CD14-positive monocyte (primary cell): ENCODE data around the gene SLIT1. TPM values are rescaled to one million over a fixed set of nuclear protein-coding genes. Genes with fewer than 3 reads are reported as not detected.

ENCODE experiments used
- DNase-seq, 3 donors: peaks; one replicate each; pipeline ENCODE4 v3.0.0-alpha.2; 2011 to 2022
- H2AFZ ChIP-seq: 2 replicates; pipeline ENCODE4 v1.6.0; 2012; ENCODE audit warnings: mild to moderate bottlenecking, low read depth, low read length, inconsistent platforms; ENCODE audit not compliant: insufficient read depth, poor library complexity, severe bottlenecking
- H3K27ac ChIP-seq, 2 donors: 1 replicate in 1 of 2; 2 replicates in 1 of 2; pipeline ENCODE4 v1.5.1; 2012 to 2013; ENCODE audit warnings: low read length in 2 of 2, control low read depth in 1 of 2, inconsistent platforms in 1 of 2, low read depth in 1 of 2, mild to moderate bottlenecking in 1 of 2
- H3K27me3 ChIP-seq, 2 donors: one replicate each; pipeline versions ENCODE4 v1.6.0 to v1.6.1; 2011 to 2013; ENCODE audit warnings: low read length in 2 of 2; ENCODE audit not compliant: control insufficient read depth in 2 of 2, insufficient read depth in 2 of 2
- H3K36me3 ChIP-seq, 2 donors: replicated peaks in 1 of 2; 1 replicate in 1 of 2; 2 replicates in 1 of 2; pipeline versions ENCODE4 v1.5.1 to v1.6.1; 2012 to 2013; ENCODE audit warnings: low read length in 2 of 2, control low read depth in 1 of 2, inconsistent platforms in 1 of 2, mild to moderate bottlenecking in 1 of 2; ENCODE audit not compliant: insufficient read depth in 2 of 2, control insufficient read depth in 1 of 2
- H3K4me1 ChIP-seq, 2 donors: 1 replicate in 1 of 2; 2 replicates in 1 of 2; pipeline versions ENCODE4 v1.5.1 to v1.6.1; 2012 to 2013; ENCODE audit warnings: low read length in 2 of 2, control low read depth in 1 of 2, inconsistent platforms in 1 of 2, mild to moderate bottlenecking in 1 of 2, moderate library complexity in 1 of 2; ENCODE audit not compliant: insufficient read depth in 2 of 2, control insufficient read depth in 1 of 2
- H3K4me2 ChIP-seq: replicated peaks from 2 replicates; pipeline ENCODE3; 2012; ENCODE audit warnings: low read length, moderate library complexity, mild to moderate bottlenecking; ENCODE audit not compliant: poor library complexity, severe bottlenecking; ENCODE audit errors: extremely low read depth
- H3K4me3 ChIP-seq, 3 experiments: fragments of 200-600 bp in 1 of 3; sonication (generic) in 1 of 3; replicated peaks in 1 of 3; 1 replicate in 2 of 3; 2 replicates in 1 of 3; pipeline ENCODE4 v1.5.1; 2011 to 2013; ENCODE audit warnings: low read length in 3 of 3, mild to moderate bottlenecking in 3 of 3, control low read depth in 2 of 3, low read depth in 2 of 3, inconsistent platforms in 1 of 3, moderate library complexity in 1 of 3
- H3K79me2 ChIP-seq: 2 replicates; pipeline ENCODE4 v1.6.0; 2012; ENCODE audit warnings: mild to moderate bottlenecking, control low read depth, inconsistent platforms, low read length, moderate library complexity; ENCODE audit not compliant: insufficient read depth
- H3K9ac ChIP-seq: 2 replicates; pipeline ENCODE4 v1.6.0; 2017; ENCODE audit warnings: low read length, mild to moderate bottlenecking; ENCODE audit not compliant: insufficient read depth, poor library complexity, severe bottlenecking
- H3K9me3 ChIP-seq, 2 donors: replicated peaks in 1 of 2; 1 replicate in 1 of 2; 2 replicates in 1 of 2; pipeline versions ENCODE4 v1.5.1 to v1.6.1; 2012 to 2013; ENCODE audit warnings: low read length in 2 of 2, control low read depth in 1 of 2; ENCODE audit not compliant: control insufficient read depth in 1 of 2, insufficient read depth in 1 of 2
- H4K20me1 ChIP-seq: 2 replicates; pipeline ENCODE4 v1.6.0; 2012; ENCODE audit warnings: mild to moderate bottlenecking, low read length, control low read depth, moderate library complexity; ENCODE audit not compliant: insufficient read depth
- H3K27ac Mint-ChIP-seq, 7 donors: one replicate each; pipeline ENCODE4 v1.8.0; 2020; ENCODE audit warnings: mild to moderate bottlenecking in 7 of 7, mixed read lengths in 7 of 7, moderate library complexity in 6 of 7, inconsistent platforms in 2 of 7
- H3K27me3 Mint-ChIP-seq, 3 donors: one replicate each; pipeline ENCODE4 v1.8.0; 2021 to 2022; ENCODE audit warnings: low read depth in 3 of 3, mild to moderate bottlenecking in 3 of 3, mixed read lengths in 3 of 3, moderate library complexity in 3 of 3, inconsistent platforms in 1 of 3
- H3K36me3 Mint-ChIP-seq, 2 donors: one replicate each; pipeline ENCODE4 v1.8.0; 2020; ENCODE audit warnings: mixed read lengths in 2 of 2, inconsistent platforms in 1 of 2, mild to moderate bottlenecking in 1 of 2
- H3K4me1 Mint-ChIP-seq: one replicate; pipeline ENCODE4 v1.8.0; 2020; ENCODE audit warnings: mild to moderate bottlenecking, mixed read lengths
- H3K4me3 Mint-ChIP-seq, 2 donors: one replicate each; pipeline ENCODE4 v1.8.0; 2020; ENCODE audit warnings: mild to moderate bottlenecking in 2 of 2, mixed read lengths in 2 of 2, moderate library complexity in 1 of 2
- H3K9me3 Mint-ChIP-seq, 7 donors: one replicate each; pipeline ENCODE4 v1.8.0; 2020 to 2022; ENCODE audit warnings: mixed read lengths in 7 of 7, mild to moderate bottlenecking in 6 of 7, moderate library complexity in 6 of 7, inconsistent platforms in 2 of 7
- CTCF ChIP-seq: fragments of 200-600 bp; IDR thresholded peaks from one replicate; pipeline ENCODE4 v1.8.0; 2022; ENCODE audit warnings: antibody characterized with exemption, mild to moderate bottlenecking
- WGBS: methylation state at CpG from one replicate; pipeline ENCODE4 v1.1.5; 2013; ENCODE audit warnings: missing lambda C conversion rate; ENCODE audit not compliant: insufficient coverage; 5-methylcytosine and 5-hydroxymethylcytosine counted together
- intact Hi-C, 2 donors: fragments of 100-400 bp; cut with micrococcal nuclease; formaldehyde crosslinking; loops; one replicate each; pipeline versions ENCODE4 v1.15.0 to v1.15.1; 2023
- polyA plus RNA-seq, 3 donors: library from polyadenylated mRNA; depleted of rRNA in 1 of 3; unstranded in 2 of 3; stranded (reverse) in 1 of 3; fragments of 300-500 nt in 2 of 3; fragments of >200 nt in 1 of 3; fragmentation: Illumina TruSeq in 2 of 3; gene quantifications; 1 replicate in 2 of 3; 2 replicates in 1 of 3; pipeline ENCODE4 v1.2.3, GENCODE V29; 2012 to 2021

SLIT1 gene
- polyA plus RNA-seq, 3 donors, result 0.05 to 0.81 (median 0.16) TPM

- no peak for DNase-seq
- Histone ChIP-seq H3K79me2 (no peaks in the 10 kb centered on the region), H3K4me2 (no peak overlapping the region), H3K27me3 (no peaks in the 10 kb centered on the region), H3K9me3 (peaks cover 13 to 20% of the 10 kb centered on the region in 2 donors), H2AFZ (no peak overlapping the region), H4K20me1 (no peaks in the 10 kb centered on the region), H3K4me3 (no peak overlapping the region), H3K27ac (no peak overlapping the region), H3K9ac (no peak overlapping the region), H3K36me3 (no peaks in the 10 kb centered on the region), H3K4me1 (no peaks in the 10 kb centered on the region)
- 98% methylated on average over 6 of the region's 6 CpGs for WGBS
- H3K9me3 Mint-ChIP-seq, result peaks cover 13 to 25% (median 22%) of the 10 kb centered on the region in 7 donors
- no peaks in the 10 kb centered on the region for H3K4me1 Mint-ChIP-seq
- intact Hi-C loops, result no loop called here
- H3K4me3 Mint-ChIP-seq, result no peak overlapping the region
- no peaks in the 10 kb centered on the region for H3K36me3 Mint-ChIP-seq
- TF ChIP-seq CTCF, result no peak
- peaks cover 2 to 6% (median 4%) of the 10 kb centered on the region in 3 donors for H3K27me3 Mint-ChIP-seq
- no peak overlapping the region for H3K27ac Mint-ChIP-seq
Measured at GRCh38 chr10:97006364-97006763, 179.4 kb downstream of the SLIT1 start.

- H3K27ac ChIP-seq, result no peak overlapping the region
- H2AFZ ChIP-seq, result no peak overlapping the region
- Mint-ChIP-seq H3K4me3 (no peak overlapping the region), H3K27me3 (peaks cover under 1 to 10% (median 4%) of the 10 kb centered on the region in 3 donors), H3K36me3 (no peaks in the 10 kb centered on the region), H3K4me1 (no peaks in the 10 kb centered on the region), H3K27ac (no peak overlapping the region), H3K9me3 (peaks cover 13 to 25% (median 22%) of the 10 kb centered on the region in 7 donors)
- H4K20me1 ChIP-seq, result no peaks in the 10 kb centered on the region
- no peaks in the 10 kb centered on the region for H3K4me1 ChIP-seq
- H3K4me3 ChIP-seq, result no peak overlapping the region
- H3K4me2 ChIP-seq, result no peak overlapping the region
- peaks cover 13 to 20% of the 10 kb centered on the region in 2 donors for H3K9me3 ChIP-seq
- H3K79me2 ChIP-seq, result no peaks in the 10 kb centered on the region
- no peak for DNase-seq
- 98% methylated on average over 5 of the region's 5 CpGs for WGBS
- H3K27me3 ChIP-seq, result no peaks in the 10 kb centered on the region
- no peak for TF ChIP-seq CTCF
- H3K9ac ChIP-seq, result no peak overlapping the region
- no peaks in the 10 kb centered on the region for H3K36me3 ChIP-seq
- intact Hi-C loops, result no loop called here
Measured at GRCh38 chr10:97005349-97005748, 180.4 kb downstream of the SLIT1 start.
